Lower leg skin (tissue), 3 donors: Measurements from ENCODE around the gene C19orf47.

ENCODE experiments used
- CTCF ChIP-seq, 3 donors: fragments of 450-650 bp; IDR thresholded peaks; one replicate each; pipeline ENCODE4 v1.5.1; 2016; ENCODE audit warnings: antibody characterized with exemption in 3 of 3, mild to moderate bottlenecking in 3 of 3, moderate library complexity in 2 of 3
- POLR2A ChIP-seq, 2 donors: fragments of 450-650 bp; IDR thresholded peaks; one replicate each; pipeline ENCODE4 v1.6.1; 2016 to 2017; ENCODE audit warnings: antibody characterized with exemption in 2 of 2, mild to moderate bottlenecking in 1 of 2, moderate library complexity in 1 of 2

GRCh38 chr19:40331052-40331451 lies 17.1 kb downstream of the C19orf47 start:
- TF ChIP-seq CTCF (IDR thresholded peaks at IDR 0.05) (no peak), POLR2A (IDR thresholded peaks at IDR 0.05) (no peak)
